Keratinocyte (primary cell): Measurements from ENCODE around the gene PRKAG2.

Experiments used
- CTCF ChIP-seq, 3 experiments: IDR thresholded peaks in 1 of 3; conservative IDR thresholded peaks in 1 of 3; optimal IDR thresholded peaks in 1 of 3; 2 replicates in 2 of 3; 3 replicates in 1 of 3; pipeline versions ENCODE3 to v1.5.1; 2011; ENCODE audit warnings: low read length in 3 of 3, mild to moderate bottlenecking in 3 of 3, moderate library complexity in 2 of 3, control low read depth in 1 of 3, inconsistent platforms in 1 of 3; ENCODE audit not compliant: insufficient read depth in 2 of 3; ENCODE audit errors: extremely low read depth in 1 of 3
- EZH2 ChIP-seq: IDR thresholded peaks from one replicate; pipeline ENCODE4 v1.6.1; 2012; ENCODE audit warnings: inconsistent platforms, mild to moderate bottlenecking, low read length, moderate library complexity

- TF ChIP-seq CTCF (optimal IDR thresholded peaks at IDR 0.05 in 1 of 3, IDR thresholded peaks at IDR 0.05 in 1 of 3, conservative IDR thresholded peaks at IDR 0.05 in 1 of 3; ENCODE audit: extremely low read depth in 1 of 3, insufficient read depth in 2 of 3, low read length in 3 of 3): no peak
- no peak for TF ChIP-seq EZH2
These were observed 3.8 kb upstream of the PRKAG2 start for GRCh38 chr7:151880688-151881087.
